KOPT-K1 (cell line): ENCODE results near the gene SPC24.
"Not testable (repeated sequence)": the region's sequence is repeated elsewhere in the genome, so short reads cannot be mapped to it uniquely, and the experiment has no call there.

ENCODE experiments used
- H3K27ac ChIP-seq: fragments of 200-600 bp; sonication (generic); 2 replicates; pipeline ENCODE4 v1.5.1; 2016; ENCODE audit warnings: antibody characterized with exemption, mild to moderate bottlenecking, low read depth, low read length; ENCODE audit not compliant: poor library complexity, severe bottlenecking
- H3K36me3 ChIP-seq: fragments of 200-600 bp; sonication (generic); 2 replicates; pipeline ENCODE4 v1.5.1; 2017; ENCODE audit warnings: antibody characterized with exemption, mild to moderate bottlenecking, low read length, moderate library complexity; ENCODE audit not compliant: insufficient read depth
- H3K9me3 ChIP-seq: fragments of 200-600 bp; sonication (generic); 2 replicates; pipeline ENCODE4 v1.5.1; 2017; ENCODE audit warnings: antibody characterized with exemption, low read length, mild to moderate bottlenecking; ENCODE audit not compliant: insufficient read depth, poor library complexity, severe bottlenecking

Gene SPC24

GRCh38 chr19:11130824-11131455 is 24.6 kb downstream of the SPC24 start:
- Histone ChIP-seq H3K36me3 (peaks cover 80% of the 10 kb centered on the region), H3K27ac (no peak overlapping the region)

DNA sequence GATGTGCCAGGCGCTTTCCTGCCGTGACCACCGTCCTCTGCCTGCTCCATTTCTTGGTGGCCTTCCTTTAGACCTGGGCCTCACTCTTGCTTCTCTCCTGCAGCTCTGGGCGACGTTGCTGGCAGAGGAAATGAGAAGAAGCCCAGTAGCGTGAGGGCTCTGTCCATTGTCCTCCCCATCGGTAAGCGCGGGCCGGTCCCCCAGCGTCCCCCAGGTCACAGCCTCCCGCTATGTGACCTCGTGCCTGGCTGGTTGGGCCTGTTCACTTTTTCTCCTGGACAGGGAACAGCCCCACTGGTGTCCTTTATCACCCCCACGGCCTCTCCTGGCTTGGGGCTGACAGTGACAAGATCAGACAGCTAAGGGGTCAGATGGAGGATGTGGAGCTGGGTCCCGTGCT is 27.7 kb downstream of the SPC24 start:
- Histone ChIP-seq H3K36me3 (peaks cover 100% of the 10 kb centered on the region), H3K27ac (no peak overlapping the region), H3K9me3 (no peaks in the 10 kb centered on the region)

More at GRCh38 chr19:11130824-11131455, 24.6 kb downstream of the SPC24 start:
- H3K9me3 ChIP-seq, result no peaks in the 10 kb centered on the region

DNA sequence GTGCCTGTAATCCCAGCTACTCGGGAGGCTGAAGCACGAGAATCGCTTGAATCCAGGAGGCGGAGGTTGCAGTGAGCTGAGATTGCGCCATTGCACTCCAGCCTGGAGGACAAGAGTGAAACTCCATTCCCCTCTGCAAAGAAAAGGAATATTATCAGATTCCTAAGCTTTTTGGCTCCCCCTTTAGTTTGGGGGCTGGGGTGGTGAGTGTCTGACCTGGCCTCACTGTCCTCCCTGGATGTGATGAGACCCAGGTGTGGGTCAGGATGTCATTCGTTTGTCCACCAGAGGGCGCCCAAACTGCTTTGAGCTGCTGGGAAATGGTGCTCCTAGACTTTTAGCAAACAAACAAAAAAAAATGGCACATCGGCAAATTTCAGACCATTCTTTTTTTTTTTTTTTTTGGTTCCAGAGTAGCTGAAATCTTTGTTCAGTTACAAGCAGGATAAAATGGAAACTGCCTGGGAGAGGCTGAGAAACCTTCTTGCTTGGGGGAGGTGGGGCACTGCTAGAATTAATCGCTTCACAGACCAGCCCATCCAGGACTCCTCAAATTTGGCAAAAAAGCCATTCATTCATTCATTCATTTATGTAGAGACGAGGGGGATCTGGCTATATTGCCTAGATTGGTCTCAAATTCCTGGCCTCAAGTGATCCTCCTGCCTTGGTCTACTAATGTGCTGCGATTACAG is 29.4 kb downstream of the SPC24 start:
- no peak overlapping the region for H3K27ac ChIP-seq
- peaks cover 99% of the 10 kb centered on the region for H3K36me3 ChIP-seq
- H3K9me3 ChIP-seq, result no peaks in the 10 kb centered on the region

DNA sequence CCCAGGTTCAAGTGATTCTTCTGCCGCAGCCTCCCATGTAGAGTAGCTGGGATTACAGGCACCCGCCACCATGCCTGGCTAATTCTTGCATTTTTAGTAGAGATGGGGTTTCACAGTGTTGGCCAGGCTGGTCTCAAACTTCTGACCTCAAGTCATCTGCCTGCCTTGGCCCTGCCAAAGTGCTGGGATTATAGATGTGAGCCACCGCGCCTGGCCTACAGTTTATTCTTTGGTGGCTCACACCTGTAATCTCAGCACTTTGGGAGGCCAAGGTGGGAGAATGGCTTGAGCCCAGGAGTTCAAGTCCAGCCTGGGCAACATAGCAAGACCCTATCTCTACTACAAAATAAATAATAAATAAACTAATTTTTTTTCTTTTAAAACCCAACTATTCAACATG is 31.4 kb downstream of the SPC24 start:
- H3K27ac ChIP-seq, H3K9me3 ChIP-seq: not testable (repeated sequence)
- H3K36me3 ChIP-seq, result peaks cover 99% of the 10 kb centered on the region

DNA sequence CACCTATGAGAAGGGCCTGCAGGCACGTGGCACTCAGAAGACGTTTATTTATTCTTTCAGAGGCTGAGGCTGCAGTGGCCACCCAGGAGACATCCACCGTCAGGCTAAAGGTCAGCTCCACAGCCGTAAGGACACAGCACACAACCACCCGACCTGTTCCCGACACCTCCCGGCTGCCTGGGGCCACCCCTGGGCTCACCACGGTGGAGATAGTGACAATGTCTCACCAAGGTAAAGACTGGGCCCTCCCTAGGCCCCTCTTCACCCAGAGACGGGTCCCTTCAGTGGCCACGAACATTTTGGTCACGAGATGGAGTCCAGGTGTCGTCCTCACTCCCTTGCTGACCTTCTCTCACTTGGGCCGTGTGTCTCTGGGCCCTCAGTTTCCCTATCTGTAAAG is 32.5 kb downstream of the SPC24 start:
- no peak overlapping the region for H3K27ac ChIP-seq
- H3K36me3 ChIP-seq, result peaks cover 99% of the 10 kb centered on the region
- no peaks in the 10 kb centered on the region for H3K9me3 ChIP-seq

- H3K9me3 ChIP-seq, H3K27ac ChIP-seq: not testable (repeated sequence)
- H3K36me3 ChIP-seq, result peaks cover 99% of the 10 kb centered on the region
Observed at GRCh38 chr19:11121963-11122362, 33.6 kb downstream of the SPC24 start.

- no peaks in the 10 kb centered on the region for H3K9me3 ChIP-seq
- peaks cover 100% of the 10 kb centered on the region for H3K36me3 ChIP-seq
- no peak overlapping the region for H3K27ac ChIP-seq
Observed at GRCh38 chr19:11116507-11116906, 39.1 kb downstream of the SPC24 start.

DNA sequence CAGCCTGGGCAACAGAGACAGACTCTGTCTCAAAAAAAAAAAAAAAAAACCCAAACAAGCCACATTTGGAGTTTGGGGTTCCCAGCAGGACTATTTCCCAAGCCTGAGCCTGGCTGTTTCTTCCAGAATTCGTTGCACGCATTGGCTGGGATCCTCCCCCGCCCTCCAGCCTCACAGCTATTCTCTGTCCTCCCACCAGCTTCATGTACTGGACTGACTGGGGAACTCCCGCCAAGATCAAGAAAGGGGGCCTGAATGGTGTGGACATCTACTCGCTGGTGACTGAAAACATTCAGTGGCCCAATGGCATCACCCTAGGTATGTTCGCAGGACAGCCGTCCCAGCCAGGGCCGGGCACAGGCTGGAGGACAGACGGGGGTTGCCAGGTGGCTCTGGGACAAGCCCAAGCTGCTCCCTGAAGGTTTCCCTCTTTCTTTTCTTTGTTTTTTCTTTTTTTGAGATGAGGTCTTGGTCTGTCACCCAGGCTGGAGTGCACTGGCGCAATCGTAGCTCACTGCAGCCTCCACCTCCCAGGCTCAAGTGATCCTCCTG is 39.6 kb downstream of the SPC24 start:
- Histone ChIP-seq H3K9me3 (no peaks in the 10 kb centered on the region), H3K27ac (no peak overlapping the region), H3K36me3 (peaks cover 100% of the 10 kb centered on the region)

DNA sequence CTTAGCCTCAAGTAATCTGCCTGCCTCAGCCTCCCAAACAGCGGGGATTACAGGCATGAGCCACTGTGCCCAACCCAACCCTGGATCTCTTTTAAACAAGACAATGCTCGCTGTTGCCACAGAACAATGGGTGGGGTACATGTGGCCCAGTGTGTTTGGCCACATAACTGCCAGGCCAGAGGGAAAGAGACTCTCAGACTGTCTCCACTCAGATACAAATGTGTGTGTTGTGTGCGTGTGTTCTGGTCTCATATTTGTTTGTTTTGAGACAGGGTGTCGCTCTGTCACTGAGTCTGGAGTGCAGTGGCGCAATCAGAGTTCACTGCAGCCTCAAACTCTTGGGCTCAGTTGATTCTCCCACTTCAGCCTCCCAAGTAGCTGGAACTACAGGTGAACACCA is 40.5 kb downstream of the SPC24 start:
- H3K27ac ChIP-seq, result no peak overlapping the region
- H3K36me3 ChIP-seq, result peaks cover 100% of the 10 kb centered on the region
- no peaks in the 10 kb centered on the region for H3K9me3 ChIP-seq

- Histone ChIP-seq H3K9me3 (no peaks in the 10 kb centered on the region), H3K36me3 (peaks cover 100% of the 10 kb centered on the region), H3K27ac (no peak overlapping the region)
Observed at GRCh38 chr19:11113140-11113708, 42.4 kb downstream of the SPC24 start.

GRCh38 chr19:11111771-11112144 is 43.8 kb downstream of the SPC24 start:
- Histone ChIP-seq H3K36me3 (peaks cover 100% of the 10 kb centered on the region), H3K9me3 (no peaks in the 10 kb centered on the region), H3K27ac (no peak overlapping the region)

DNA sequence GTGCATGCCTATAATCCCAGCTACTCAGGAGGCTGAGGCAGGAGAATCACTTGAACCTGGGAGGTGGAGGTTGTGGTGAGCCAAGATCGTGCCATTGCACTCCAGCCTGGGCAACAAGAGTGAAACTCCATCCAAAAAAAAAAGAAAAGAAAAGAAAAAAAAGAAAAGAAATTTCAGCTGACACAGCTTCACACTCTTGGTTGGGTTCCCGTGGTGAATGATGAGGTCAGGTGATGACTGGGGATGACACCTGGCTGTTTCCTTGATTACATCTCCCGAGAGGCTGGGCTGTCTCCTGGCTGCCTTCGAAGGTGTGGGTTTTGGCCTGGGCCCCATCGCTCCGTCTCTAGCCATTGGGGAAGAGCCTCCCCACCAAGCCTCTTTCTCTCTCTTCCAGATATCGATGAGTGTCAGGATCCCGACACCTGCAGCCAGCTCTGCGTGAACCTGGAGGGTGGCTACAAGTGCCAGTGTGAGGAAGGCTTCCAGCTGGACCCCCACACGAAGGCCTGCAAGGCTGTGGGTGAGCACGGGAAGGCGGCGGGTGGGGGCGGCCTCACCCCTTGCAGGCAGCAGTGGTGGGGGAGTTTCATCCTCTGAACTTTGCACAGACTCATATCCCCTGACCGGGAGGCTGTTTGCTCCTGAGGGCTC is 44.3 kb downstream of the SPC24 start:
- H3K27ac ChIP-seq, result no peak overlapping the region
- H3K36me3 ChIP-seq, result peaks cover 100% of the 10 kb centered on the region
- H3K9me3 ChIP-seq, result no peaks in the 10 kb centered on the region

GRCh38 chr19:11108746-11109145 is 46.8 kb downstream of the SPC24 start:
- H3K27ac ChIP-seq, result no peak overlapping the region

GRCh38 chr19:11106477-11106876 is 49.1 kb downstream of the SPC24 start:
- Histone ChIP-seq H3K36me3 (peaks cover 100% of the 10 kb centered on the region), H3K27ac (no peak overlapping the region), H3K9me3 (no peaks in the 10 kb centered on the region)

More at GRCh38 chr19:11108746-11109145, 46.8 kb downstream of the SPC24 start:
- no peaks in the 10 kb centered on the region for H3K9me3 ChIP-seq
- H3K36me3 ChIP-seq, result peaks cover 100% of the 10 kb centered on the region

DNA sequence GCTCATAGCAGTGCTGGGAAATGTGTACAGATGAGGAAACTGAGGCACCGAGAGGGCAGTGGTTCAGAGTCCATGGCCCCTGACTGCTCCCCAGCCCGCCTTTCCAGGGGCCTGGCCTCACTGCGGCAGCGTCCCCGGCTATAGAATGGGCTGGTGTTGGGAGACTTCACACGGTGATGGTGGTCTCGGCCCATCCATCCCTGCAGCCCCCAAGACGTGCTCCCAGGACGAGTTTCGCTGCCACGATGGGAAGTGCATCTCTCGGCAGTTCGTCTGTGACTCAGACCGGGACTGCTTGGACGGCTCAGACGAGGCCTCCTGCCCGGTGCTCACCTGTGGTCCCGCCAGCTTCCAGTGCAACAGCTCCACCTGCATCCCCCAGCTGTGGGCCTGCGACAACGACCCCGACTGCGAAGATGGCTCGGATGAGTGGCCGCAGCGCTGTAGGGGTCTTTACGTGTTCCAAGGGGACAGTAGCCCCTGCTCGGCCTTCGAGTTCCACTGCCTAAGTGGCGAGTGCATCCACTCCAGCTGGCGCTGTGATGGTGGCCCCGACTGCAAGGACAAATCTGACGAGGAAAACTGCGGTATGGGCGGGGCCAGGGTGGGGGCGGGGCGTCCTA is 50.5 kb downstream of the SPC24 start:
- peaks cover 100% of the 10 kb centered on the region for H3K36me3 ChIP-seq
- H3K27ac ChIP-seq, result no peak overlapping the region
- no peaks in the 10 kb centered on the region for H3K9me3 ChIP-seq
